Activated CD4-positive, alpha-beta T cell treated with anti-CD3 and anti-CD28 coated beads for 36 hours (primary cell): ENCODE measurements around the gene SINHCAF. TPM values are rescaled to one million over a fixed set of nuclear protein-coding genes. Genes with fewer than 3 reads are reported as not detected.

Experiments used
- ATAC-seq: fragments of 200-7000 bp; cut with Tn5 transposase; one replicate; pipeline ENCODE4 v1.10.0; 2021; ENCODE audit warnings: mild to moderate bottlenecking, moderate library complexity
- CTCF ChIA-PET: fragments of 350-600 bp; sonication (Branson Sonifier 250); formaldehyde crosslinking; loops from one replicate; lab custom pipeline; 2021; ENCODE audit warnings: antibody characterized with exemption; lab: Charles Lee
- POLR2A ChIA-PET: fragments of 350-600 bp; sonication (Branson Sonifier 250); formaldehyde crosslinking; loops from one replicate; lab custom pipeline; 2021; ENCODE audit warnings: antibody characterized with exemption, inconsistent platforms; lab: Charles Lee
- DNase-seq: peaks from one replicate; pipeline ENCODE4 v3.0.0-alpha.2; 2020
- H3K27ac Mint-ChIP-seq: one replicate; pipeline ENCODE4 v1.8.0; 2021; ENCODE audit warnings: mixed read lengths
- H3K27me3 Mint-ChIP-seq: one replicate; pipeline ENCODE4 v1.8.0; 2021; ENCODE audit warnings: mixed read lengths
- H3K36me3 Mint-ChIP-seq: one replicate; pipeline ENCODE4 v1.8.0; 2021; ENCODE audit warnings: low read depth, mixed read lengths
- H3K4me1 Mint-ChIP-seq: one replicate; pipeline ENCODE4 v1.8.0; 2021; ENCODE audit warnings: mixed read lengths
- H3K4me3 Mint-ChIP-seq: one replicate; pipeline ENCODE4 v1.8.0; 2021; ENCODE audit warnings: mild to moderate bottlenecking, moderate library complexity, mixed read lengths
- H3K9me3 Mint-ChIP-seq: one replicate; pipeline ENCODE4 v1.8.0; 2021; ENCODE audit warnings: low read depth, mixed read lengths
- intact Hi-C, 2 experiments: fragments of 100-400 bp; cut with DNase I in 1 of 2; cut with micrococcal nuclease in 1 of 2; formaldehyde crosslinking; loops; one replicate each; pipeline versions ENCODE4 v1.14.2 to v1.15.1; 2022 to 2024; cut with DNase I, micrococcal nuclease
- total RNA-seq, 2 experiments: library from RNA; stranded (reverse); gene quantifications; one replicate each; pipeline ENCODE4 v1.2.3, GENCODE V29; 2021

Gene SINHCAF
- total RNA-seq, 2 experiments from 2014 or later = 187 to 211 TPM

DNA sequence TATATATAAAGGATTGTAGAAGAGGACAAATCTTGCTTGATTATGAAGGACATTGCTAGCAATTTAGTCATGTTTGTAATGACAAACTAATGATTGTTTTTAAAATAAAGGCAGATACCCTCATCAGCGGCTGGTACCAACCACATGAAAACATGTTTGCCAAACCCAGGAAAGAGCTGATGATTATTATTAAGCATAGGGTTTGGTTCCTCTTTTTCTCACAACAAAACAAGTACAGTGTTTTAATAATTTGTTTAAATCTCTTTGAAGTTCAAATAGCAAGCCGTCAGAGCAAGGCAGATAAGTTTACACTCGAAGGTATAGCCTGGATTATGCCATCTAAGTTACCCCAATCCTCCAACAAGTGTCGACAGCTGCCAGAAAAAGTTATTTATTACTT lies 5.3 kb upstream of the SINHCAF start:
- Mint-ChIP-seq H3K36me3 (no peaks in the 10 kb centered on the region), H3K9me3 (no peaks in the 10 kb centered on the region), H3K4me3 (no peak overlapping the region), H3K27ac (no peak overlapping the region), H3K4me1 (peaks cover 6% of the 10 kb centered on the region), H3K27me3 (no peaks in the 10 kb centered on the region)
- no peak for DNase-seq
- ATAC-seq = no peak
- POLR2A ChIA-PET = interaction anchor here (0.6 kb wide), 1 partner anchor 1199 kb away, joined by 4 read pairs; no protein-coding TSS in a partner anchor
- intact Hi-C loops = no loop called here
- CTCF ChIA-PET = no interaction called here

DNA sequence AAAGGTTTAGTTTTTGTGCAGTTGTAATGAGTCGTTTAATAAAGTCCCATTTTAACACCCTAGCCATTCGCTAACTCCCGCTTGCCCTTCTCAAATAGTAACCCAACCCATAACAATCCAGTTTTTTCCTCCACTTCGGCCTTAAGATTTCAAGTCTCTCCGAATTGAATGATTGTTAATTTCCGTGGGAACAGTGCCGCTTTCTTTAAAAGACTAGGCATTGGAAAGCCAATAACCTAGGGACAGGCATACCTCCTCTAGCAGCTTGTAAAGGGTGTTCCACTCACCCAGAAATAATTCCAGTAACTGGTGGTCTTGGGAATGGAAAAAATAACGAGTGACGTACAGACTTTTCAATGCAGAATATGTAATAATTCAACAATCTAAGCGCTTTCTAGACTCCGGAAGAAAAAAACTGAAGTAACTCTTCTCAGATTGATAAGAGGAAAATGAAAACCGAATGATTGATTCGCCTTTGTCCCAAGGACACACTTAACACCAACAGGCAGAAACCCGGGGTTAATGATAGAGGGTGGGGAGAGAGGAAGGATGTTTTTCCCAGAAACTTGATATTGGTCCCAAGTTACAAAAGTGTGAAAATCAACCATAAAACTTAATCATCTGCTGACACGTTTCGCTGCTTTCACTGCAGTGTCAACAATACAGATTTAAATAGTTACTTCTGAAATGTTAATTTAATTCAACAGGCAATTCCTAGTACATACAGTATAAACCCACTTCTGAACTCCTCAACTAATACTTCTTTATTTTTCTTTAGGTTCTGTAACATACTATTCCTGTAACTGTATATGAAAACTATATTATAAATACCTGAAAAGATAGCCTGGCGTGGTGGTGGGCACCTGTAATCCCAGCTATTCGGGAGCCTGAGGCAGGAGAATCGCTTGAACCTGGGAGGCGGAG lies 1.0 kb upstream of the SINHCAF start:
- H3K36me3 Mint-ChIP-seq = peaks cover 20% of the 10 kb centered on the region
- ChIA-PET CTCF (no interaction called here), POLR2A (interaction anchor here (0.6 to 1.0 kb wide), 2 partner anchors 9 to 11 kb away, joined by 3 to 5 read pairs; no protein-coding TSS in a partner anchor)
- intact Hi-C loops = loop anchor here (1.0 to 10.0 kb wide), 14 partner anchors 10 to 1942 kb away; partner anchors contain the start of genes AMN1 (in 2 of the 2), CAPRIN2 (in 2 of the 2), BICD1 (in 1 of the 2) and DDX11 (in 1 of the 2)
- peak overlapping the region; percentile 100 for H3K4me3 Mint-ChIP-seq
- peaks cover 15% of the 10 kb centered on the region for H3K4me1 Mint-ChIP-seq
- ATAC-seq (no peak), DNase-seq (no peak)
- no peak overlapping the region for H3K27ac Mint-ChIP-seq
- H3K27me3 Mint-ChIP-seq = no peaks in the 10 kb centered on the region
- no peaks in the 10 kb centered on the region for H3K9me3 Mint-ChIP-seq

DNA sequence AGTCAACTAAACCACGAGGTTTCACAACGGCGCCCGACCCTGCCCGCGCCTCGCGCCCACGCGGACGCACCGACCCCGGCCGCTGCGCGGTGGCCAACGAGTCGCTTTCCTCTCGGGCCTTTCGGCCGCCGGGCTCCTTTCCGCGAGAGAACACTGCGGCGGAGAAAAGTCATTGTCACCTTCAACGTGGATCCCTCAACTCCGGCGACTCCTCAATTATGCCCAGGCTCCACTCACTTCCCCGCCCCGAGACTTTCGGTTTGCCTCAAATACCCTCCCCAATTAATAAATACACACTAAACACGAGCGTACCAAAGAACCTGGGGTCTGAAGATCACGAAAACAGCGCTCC lies 450 bp downstream of the SINHCAF start:
- H3K4me1 Mint-ChIP-seq = peaks cover 30% of the 10 kb centered on the region
- POLR2A ChIA-PET = interaction anchor here (0.5 to 1.0 kb wide), 5 partner anchors 13 to 549 kb away, joined by 3 to 6 read pairs (median 4); no protein-coding TSS in a partner anchor
- intact Hi-C loops = loop anchor here (1.0 to 10.0 kb wide), 7 partner anchors 402 to 1945 kb away; partner anchors contain the start of genes ERGIC2 (in 2 of the 2), AMN1 (in 1 of the 2), CAPRIN2 (in 1 of the 2) and IPO8 (in 1 of the 2)
- peak overlapping the region; percentile 100 for H3K4me3 Mint-ChIP-seq
- H3K27ac Mint-ChIP-seq = peak overlapping the region; percentile 95
- ATAC-seq = peak; percentile 2
- peak; percentile 54 for DNase-seq
- CTCF ChIA-PET = no interaction called here
- H3K27me3 Mint-ChIP-seq = no peaks in the 10 kb centered on the region
- H3K9me3 Mint-ChIP-seq = no peaks in the 10 kb centered on the region
- peaks cover 29% of the 10 kb centered on the region for H3K36me3 Mint-ChIP-seq

DNA sequence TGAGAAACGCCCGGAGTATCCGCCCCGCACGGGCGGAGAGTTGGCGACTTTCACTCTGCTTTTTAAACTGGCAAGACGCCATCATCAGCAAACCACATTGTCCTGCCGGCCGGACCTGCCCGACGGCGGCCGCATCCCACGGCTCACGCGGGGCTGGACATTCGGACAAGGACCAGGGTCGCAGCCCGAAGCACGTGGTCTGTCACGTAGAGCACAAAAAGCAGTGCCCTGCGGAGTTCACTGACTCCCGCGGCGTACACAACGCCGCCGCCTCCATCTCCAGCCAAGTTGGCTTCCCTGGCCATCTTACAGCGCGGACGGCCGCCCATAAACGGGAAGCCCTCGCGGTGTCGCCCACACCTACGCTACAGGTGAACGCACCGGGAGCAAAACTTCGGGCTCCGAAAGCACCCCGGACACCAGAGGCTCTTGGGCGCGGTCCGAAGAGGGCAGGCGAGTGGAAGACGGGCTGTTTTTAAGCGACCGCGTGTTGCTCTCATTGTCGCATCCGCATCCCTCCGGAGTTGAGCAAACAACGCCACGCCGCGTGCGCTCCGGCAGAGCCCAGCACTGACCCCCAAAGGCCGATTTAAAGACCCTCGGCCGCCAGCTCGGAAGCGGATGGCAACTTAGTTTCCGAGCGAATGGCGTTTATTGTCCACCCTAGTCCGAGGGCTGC lies 966 bp downstream of the SINHCAF start:
- ChIA-PET CTCF (no interaction called here), POLR2A (interaction anchor here (0.6 kb wide), 1 partner anchor 478 kb away, joined by 3 read pairs; no protein-coding TSS in a partner anchor)
- intact Hi-C loops = loop anchor here (1.0 to 10.0 kb wide), 11 partner anchors 402 to 1944 kb away; partner anchors contain the start of genes ERGIC2 (in 2 of the 2), AMN1 (in 1 of the 2), CAPRIN2 (in 1 of the 2) and DNM1L (in 1 of the 2)
- no peaks in the 10 kb centered on the region for H3K27me3 Mint-ChIP-seq
- H3K9me3 Mint-ChIP-seq = no peaks in the 10 kb centered on the region
- no peak for ATAC-seq
- H3K36me3 Mint-ChIP-seq = peaks cover 31% of the 10 kb centered on the region
- DNase-seq = peak; percentile 63
- peak overlapping the region; percentile 95 for H3K27ac Mint-ChIP-seq
- peak overlapping the region; percentile 100 for H3K4me3 Mint-ChIP-seq
- H3K4me1 Mint-ChIP-seq = peaks cover 35% of the 10 kb centered on the region

DNA sequence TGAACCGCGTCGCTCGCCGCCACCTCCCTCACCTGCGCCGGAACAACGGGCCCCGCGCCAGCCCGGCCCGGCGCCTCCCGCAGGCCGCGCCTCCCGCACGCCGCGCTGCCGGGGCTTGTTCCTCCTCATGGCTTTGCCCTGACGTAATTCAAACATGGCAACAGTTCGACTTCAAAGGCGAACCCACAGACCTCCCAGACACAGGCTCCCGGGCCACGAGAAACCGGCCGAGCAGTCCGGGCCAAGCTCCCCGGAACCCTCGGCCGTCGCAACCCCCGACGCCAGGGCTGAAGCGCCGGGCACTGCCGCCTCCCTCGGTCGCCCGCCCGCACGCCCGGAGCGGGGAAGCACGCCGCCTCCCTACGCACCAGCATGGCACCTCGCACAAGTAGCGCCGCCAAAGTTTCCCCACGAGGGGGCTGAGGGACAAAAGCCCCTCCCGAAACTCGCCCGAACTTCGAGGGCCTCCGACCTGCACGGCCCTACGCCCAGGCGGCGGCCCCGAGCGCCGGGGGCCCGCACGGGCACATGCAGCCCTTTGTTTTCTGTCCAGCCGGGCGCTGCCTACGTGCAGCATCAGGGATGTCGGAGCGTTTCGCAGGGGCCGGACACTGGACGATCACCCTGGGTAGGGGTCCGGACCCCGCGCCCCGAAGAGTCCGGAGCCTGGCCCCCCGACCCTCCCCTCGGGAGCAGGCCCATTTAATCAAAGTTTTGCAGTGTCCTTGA lies 1.7 kb downstream of the SINHCAF start:
- H3K27me3 Mint-ChIP-seq = no peaks in the 10 kb centered on the region
- no peaks in the 10 kb centered on the region for H3K9me3 Mint-ChIP-seq
- H3K4me3 Mint-ChIP-seq = peak overlapping the region; percentile 100
- intact Hi-C loops = loop anchor here (2.0 to 10.0 kb wide), 9 partner anchors 472 to 1943 kb away; partner anchors contain the start of genes ERGIC2 (in 2 of the 2), CAPRIN2 (in 1 of the 2), DNM1L (in 1 of the 2) and IPO8 (in 1 of the 2)
- H3K27ac Mint-ChIP-seq = peak overlapping the region; percentile 95
- peaks cover 42% of the 10 kb centered on the region for H3K4me1 Mint-ChIP-seq
- POLR2A ChIA-PET = no interaction called here
- DNase-seq (peak; percentile 81), ATAC-seq (peak; percentile 37)
- CTCF ChIA-PET = no interaction called here
- H3K36me3 Mint-ChIP-seq = peaks cover 38% of the 10 kb centered on the region

DNA sequence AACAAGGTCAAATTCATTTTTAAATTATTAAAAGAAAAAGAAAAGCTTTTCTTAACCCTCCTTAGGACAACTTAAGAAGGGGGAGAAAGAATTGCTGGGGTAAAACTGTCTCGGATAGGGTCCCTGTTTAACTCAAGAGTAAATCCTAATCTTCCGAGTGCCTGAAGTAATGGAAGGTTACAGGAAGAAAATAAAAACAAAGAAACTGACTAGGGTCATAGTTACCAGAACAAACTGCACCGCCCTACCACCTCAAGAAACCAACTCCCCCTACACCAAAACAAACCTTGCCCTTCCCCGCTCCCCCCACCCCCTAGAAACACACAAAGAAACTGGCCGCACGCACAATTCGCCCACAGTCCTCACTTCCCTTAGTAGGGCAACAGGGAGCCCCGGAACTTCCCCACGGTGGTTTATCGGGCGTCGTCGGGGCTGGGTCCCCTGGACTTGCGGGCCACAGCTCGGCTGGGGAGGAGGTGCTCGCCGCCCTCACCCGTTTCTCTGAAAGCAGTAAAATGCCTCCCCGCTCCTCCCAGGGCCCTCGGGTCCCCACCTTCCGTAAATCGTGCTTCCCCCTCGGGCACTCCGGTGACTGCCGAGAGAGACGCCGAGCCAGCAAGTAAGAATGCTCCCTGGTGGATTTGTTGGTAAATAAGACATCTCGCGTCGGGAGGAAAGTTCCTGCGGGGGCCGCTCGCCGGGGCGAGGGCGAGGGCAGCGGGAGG lies 2.4 kb downstream of the SINHCAF start:
- intact Hi-C loops = loop anchor here (2.0 to 10.0 kb wide), 9 partner anchors 471 to 1943 kb away; partner anchors contain the start of genes ERGIC2 (in 2 of the 2), CAPRIN2 (in 1 of the 2), DNM1L (in 1 of the 2) and IPO8 (in 1 of the 2)
- Mint-ChIP-seq H3K4me1 (peaks cover 49% of the 10 kb centered on the region), H3K9me3 (no peaks in the 10 kb centered on the region), H3K36me3 (peaks cover 38% of the 10 kb centered on the region), H3K4me3 (peak overlapping the region; percentile 100), H3K27ac (peak overlapping the region; percentile 95), H3K27me3 (no peaks in the 10 kb centered on the region)
- DNase-seq (peak; percentile 77), ATAC-seq (peak; percentile 20)
- CTCF ChIA-PET = no interaction called here
- POLR2A ChIA-PET = no interaction called here

DNA sequence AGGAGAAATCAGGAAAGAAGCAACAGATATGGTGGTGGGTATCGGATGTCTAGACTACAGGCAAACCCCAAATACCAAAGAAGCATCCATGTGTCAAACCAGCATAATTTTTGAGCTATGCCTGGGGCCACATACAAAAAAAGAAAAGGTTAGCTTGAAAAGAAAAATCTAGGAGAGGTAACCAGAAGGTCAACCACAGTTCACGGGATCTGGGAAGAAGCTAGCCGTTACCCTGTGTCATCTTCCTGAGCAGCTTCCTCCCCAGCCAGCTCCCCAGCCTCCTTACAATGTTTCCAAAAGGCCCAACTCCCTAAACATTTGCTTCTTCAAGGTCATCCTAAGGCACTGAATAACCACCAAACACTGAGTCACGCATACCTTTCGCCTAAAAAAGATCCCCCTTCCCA lies 3.1 kb downstream of the SINHCAF start:
- ATAC-seq (no peak), DNase-seq (peak; percentile 16)
- Mint-ChIP-seq H3K9me3 (no peaks in the 10 kb centered on the region), H3K27ac (peak overlapping the region; percentile 95), H3K27me3 (no peaks in the 10 kb centered on the region), H3K4me1 (peaks cover 56% of the 10 kb centered on the region), H3K4me3 (peak overlapping the region; percentile 100), H3K36me3 (peaks cover 38% of the 10 kb centered on the region)
- CTCF ChIA-PET = no interaction called here
- intact Hi-C loops = loop anchor here (5.0 to 10.0 kb wide), 8 partner anchors 471 to 1938 kb away; partner anchors contain the start of genes CAPRIN2 (in 1 of the 2), DNM1L (in 1 of the 2), ERGIC2 (in 1 of the 2) and IPO8 (in 1 of the 2)
- POLR2A ChIA-PET = no interaction called here

DNA sequence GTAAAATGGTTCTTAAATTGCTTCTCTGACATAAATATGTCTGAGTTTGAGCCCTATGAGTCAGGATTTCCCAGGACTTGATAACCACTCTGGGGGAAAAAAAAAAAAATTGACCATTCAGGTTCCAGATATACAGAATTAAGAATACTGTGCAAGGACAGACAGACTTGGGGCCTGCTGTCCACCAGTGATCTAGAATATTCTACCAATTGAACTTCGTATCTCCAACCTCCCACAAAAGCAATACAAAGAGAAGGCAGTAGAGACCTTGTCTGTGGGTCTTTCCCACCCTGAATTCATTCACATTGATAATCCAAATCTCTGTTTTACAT lies 4.1 kb downstream of the SINHCAF start:
- DNase-seq (no peak), ATAC-seq (no peak)
- peaks cover 39% of the 10 kb centered on the region for H3K36me3 Mint-ChIP-seq
- H3K4me3 Mint-ChIP-seq = peak overlapping the region; percentile 100
- no peaks in the 10 kb centered on the region for H3K27me3 Mint-ChIP-seq
- no peaks in the 10 kb centered on the region for H3K9me3 Mint-ChIP-seq
- intact Hi-C loops = loop anchor here (5.0 to 10.0 kb wide), 8 partner anchors 470 to 1937 kb away; partner anchors contain the start of genes CAPRIN2 (in 1 of the 2), DNM1L (in 1 of the 2), ERGIC2 (in 1 of the 2) and IPO8 (in 1 of the 2)
- POLR2A ChIA-PET = no interaction called here
- H3K27ac Mint-ChIP-seq = peak overlapping the region; percentile 95
- H3K4me1 Mint-ChIP-seq = peaks cover 60% of the 10 kb centered on the region
- CTCF ChIA-PET = interaction anchor here (0.6 to 1.1 kb wide), 2 partner anchors 12 to 407 kb away, joined by 3 read pairs; partner anchors contain the start of gene AMN1

DNA sequence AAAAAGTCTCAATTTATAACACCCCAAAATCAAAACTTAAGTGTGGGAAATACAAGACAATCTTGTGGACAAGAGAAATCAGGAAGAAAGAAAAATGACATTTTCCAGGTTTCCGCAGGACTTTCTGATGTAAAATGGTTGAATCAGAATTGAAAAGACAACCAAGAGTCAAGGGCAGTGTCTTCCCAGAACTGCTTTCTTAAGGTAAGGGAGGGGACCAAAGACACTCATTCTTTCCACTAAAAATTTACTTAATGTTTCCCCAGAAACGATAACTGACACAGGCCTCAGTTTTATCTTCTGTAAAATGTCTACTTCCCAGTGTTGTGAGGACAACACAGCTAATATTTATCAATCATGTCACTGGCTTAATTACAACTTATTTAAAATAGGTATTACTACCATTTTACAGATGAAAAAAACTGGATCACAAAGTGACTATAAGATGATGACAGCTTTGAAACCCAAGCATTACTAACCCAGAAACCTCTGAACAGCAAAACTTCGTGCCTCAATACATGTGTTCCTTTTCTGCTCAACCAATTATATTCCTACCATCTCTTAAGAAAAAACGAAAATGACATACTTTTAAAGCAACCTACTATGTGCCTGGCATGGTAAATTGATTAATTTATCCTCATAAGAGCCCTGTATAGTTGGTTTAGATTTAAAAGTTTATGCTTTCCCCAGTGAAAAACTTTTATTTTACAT lies 4.6 kb downstream of the SINHCAF start:
- peak; percentile 23 for ATAC-seq
- H3K27ac Mint-ChIP-seq = peak overlapping the region; percentile 95
- ChIA-PET CTCF (interaction anchor here (0.7 to 1.1 kb wide), 2 partner anchors 10 to 12 kb away, joined by 3 read pairs; no protein-coding TSS in a partner anchor), POLR2A (interaction anchor here (1.1 kb wide), 1 partner anchor 14 kb away, joined by 3 read pairs; no protein-coding TSS in a partner anchor)
- peaks cover 39% of the 10 kb centered on the region for H3K36me3 Mint-ChIP-seq
- H3K9me3 Mint-ChIP-seq = no peaks in the 10 kb centered on the region
- intact Hi-C loops = loop anchor here (5.0 to 10.0 kb wide), 8 partner anchors 469 to 1937 kb away; partner anchors contain the start of genes CAPRIN2 (in 1 of the 2), DNM1L (in 1 of the 2), ERGIC2 (in 1 of the 2) and IPO8 (in 1 of the 2)
- H3K4me3 Mint-ChIP-seq = peak overlapping the region; percentile 100
- no peaks in the 10 kb centered on the region for H3K27me3 Mint-ChIP-seq
- peaks cover 61% of the 10 kb centered on the region for H3K4me1 Mint-ChIP-seq
- DNase-seq = no peak
